ENCODE data around the gene XYLT2. TPM values are rescaled to one million over a fixed set of nuclear protein-coding genes. Genes with fewer than 3 reads are reported as not detected.

The XYLT2 gene
- total RNA-seq, 2 experiments from 2014 or later: 24.4 to 25.3 TPM

GRCh38 chr17:50371526-50371925 is 25.6 kb downstream of the XYLT2 start:
- Mint-ChIP-seq H3K36me3 (ENCODE audit: low read depth) (peaks cover 57% of the 10 kb centered on the region), H3K27ac (peak overlapping the region; percentile 98), H3K4me1 (ENCODE audit: low read depth) (peaks cover 21% of the 10 kb centered on the region), H3K27me3 (no peaks in the 10 kb centered on the region), H3K9me3 (no peaks in the 10 kb centered on the region), H3K4me3 (peak overlapping the region; percentile 94)
- CTCF ChIA-PET: interaction anchor here (0.7 to 6.3 kb wide), 2 partner anchors 10 to 105 kb away, joined by 3 to 46 read pairs; no protein-coding TSS in a partner anchor
- intact Hi-C loops (cut with micrococcal nuclease): no loop called here
- no peak for ATAC-seq
- TF ChIP-seq, protein P1, sequence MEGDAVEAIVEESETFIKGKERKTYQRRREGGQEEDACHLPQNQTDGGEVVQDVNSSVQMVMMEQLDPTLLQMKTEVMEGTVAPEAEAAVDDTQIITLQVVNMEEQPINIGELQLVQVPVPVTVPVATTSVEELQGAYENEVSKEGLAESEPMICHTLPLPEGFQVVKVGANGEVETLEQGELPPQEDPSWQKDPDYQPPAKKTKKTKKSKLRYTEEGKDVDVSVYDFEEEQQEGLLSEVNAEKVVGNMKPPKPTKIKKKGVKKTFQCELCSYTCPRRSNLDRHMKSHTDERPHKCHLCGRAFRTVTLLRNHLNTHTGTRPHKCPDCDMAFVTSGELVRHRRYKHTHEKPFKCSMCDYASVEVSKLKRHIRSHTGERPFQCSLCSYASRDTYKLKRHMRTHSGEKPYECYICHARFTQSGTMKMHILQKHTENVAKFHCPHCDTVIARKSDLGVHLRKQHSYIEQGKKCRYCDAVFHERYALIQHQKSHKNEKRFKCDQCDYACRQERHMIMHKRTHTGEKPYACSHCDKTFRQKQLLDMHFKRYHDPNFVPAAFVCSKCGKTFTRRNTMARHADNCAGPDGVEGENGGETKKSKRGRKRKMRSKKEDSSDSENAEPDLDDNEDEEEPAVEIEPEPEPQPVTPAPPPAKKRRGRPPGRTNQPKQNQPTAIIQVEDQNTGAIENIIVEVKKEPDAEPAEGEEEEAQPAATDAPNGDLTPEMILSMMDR (IDR thresholded peaks at IDR 0.05): no peak
- POLR2A ChIA-PET: interaction anchor here (1.2 to 6.0 kb wide), 4 partner anchors 8 to 26 kb away, joined by 3 to 50 read pairs (median 10); partner anchors contain the start of genes LRRC59 and XYLT2
- no peak for DNase-seq

GRCh38 chr17:50372222-50372757 is 26.4 kb downstream of the XYLT2 start:
- peaks cover 21% of the 10 kb centered on the region for H3K4me1 Mint-ChIP-seq (ENCODE audit: low read depth)
- DNase-seq (no peak), ATAC-seq (no peak)
- TF ChIP-seq, protein P1 (IDR thresholded peaks at IDR 0.05): no peak
- H3K9me3 Mint-ChIP-seq: no peaks in the 10 kb centered on the region
- ChIA-PET POLR2A (interaction anchor here (1.0 to 6.0 kb wide), 11 partner anchors 9 to 188 kb away, joined by 3 to 50 read pairs (median 7); partner anchors contain the start of genes LRRC59 and XYLT2), CTCF (interaction anchor here (3.2 to 6.3 kb wide), 2 partner anchors 10 to 25 kb away, joined by 33 to 46 read pairs; partner anchors contain the start of gene LRRC59)
- intact Hi-C loops (cut with micrococcal nuclease): no loop called here
- peak overlapping the region; percentile 94 for H3K4me3 Mint-ChIP-seq
- H3K27me3 Mint-ChIP-seq: no peaks in the 10 kb centered on the region
- peaks cover 57% of the 10 kb centered on the region for H3K36me3 Mint-ChIP-seq (ENCODE audit: low read depth)
- H3K27ac Mint-ChIP-seq: peak overlapping the region; percentile 98

DNA sequence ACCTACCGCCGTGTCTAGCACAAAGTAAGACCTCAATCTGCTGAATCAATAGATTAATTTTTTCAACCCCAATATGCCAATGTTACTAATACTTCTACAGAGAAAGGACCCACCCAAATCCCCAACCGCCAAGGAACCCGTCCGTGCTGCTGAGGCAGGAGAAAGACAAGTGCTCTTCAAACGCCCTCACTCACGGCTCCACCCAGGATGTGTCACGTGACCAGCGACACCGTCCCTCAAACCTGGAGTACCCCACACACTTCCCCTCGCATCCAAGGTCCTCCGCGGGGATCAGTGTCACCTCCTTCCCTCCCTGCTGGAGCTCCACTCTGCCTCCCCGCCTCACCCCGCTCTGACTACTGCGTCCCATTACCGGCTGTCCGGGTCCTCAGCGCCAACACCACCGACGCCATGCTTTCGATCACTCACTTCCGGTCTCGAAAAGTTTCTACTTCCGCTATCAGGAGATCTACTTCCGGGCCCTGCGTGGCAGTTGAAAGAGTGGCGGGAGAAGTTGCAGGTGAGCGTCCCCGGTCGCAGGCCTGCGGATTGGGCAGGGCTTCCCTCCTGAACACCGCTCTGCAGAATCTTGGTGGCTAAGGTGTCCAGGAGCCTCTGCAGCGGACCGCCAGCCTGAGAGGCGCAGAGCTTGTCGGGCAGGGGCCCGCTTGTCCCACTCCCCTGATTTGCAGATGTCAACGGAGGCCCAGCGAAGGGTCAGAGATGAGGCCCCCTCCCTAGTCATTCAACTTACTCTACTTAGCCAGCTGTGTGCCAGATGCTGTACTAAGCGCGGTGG is 27.0 kb downstream of the XYLT2 start, which contains the start of the genes EME1 and MRPL27:
Gene EME1 (plus strand): TSS at position 472 of the 799 bp plus-strand sequence. CDS start 1,980 bp downstream, outside the sequence.
Gene MRPL27 (minus strand): TSS at position 427 of the 799 bp plus-strand sequence. CDS start 14 bp downstream, at position 413.
- Mint-ChIP-seq H3K27me3 (no peaks in the 10 kb centered on the region), H3K4me1 (ENCODE audit: low read depth) (peaks cover 21% of the 10 kb centered on the region), H3K4me3 (peak within 1 kb of the TSS; percentile 94), H3K27ac (peak within 1 kb of the TSS; percentile 98), H3K9me3 (no peaks in the 10 kb centered on the region), H3K36me3 (ENCODE audit: low read depth) (peaks cover 54% of the 10 kb centered on the region)
- ATAC-seq (peak; percentile 95), DNase-seq (peak; percentile 91)
- TF ChIP-seq, protein P1 (IDR thresholded peaks at IDR 0.05): no peak
- ChIA-PET POLR2A (interaction anchor here (0.8 to 6.0 kb wide), 12 partner anchors 10 to 187 kb away, joined by 3 to 50 read pairs (median 6); partner anchors contain the start of genes ACSF2, LRRC59 and XYLT2), CTCF (interaction anchor here (3.2 to 6.3 kb wide), 2 partner anchors 11 to 24 kb away, joined by 33 to 46 read pairs; partner anchors contain the start of gene LRRC59)
- intact Hi-C loops (cut with micrococcal nuclease): no loop called here

DNA sequence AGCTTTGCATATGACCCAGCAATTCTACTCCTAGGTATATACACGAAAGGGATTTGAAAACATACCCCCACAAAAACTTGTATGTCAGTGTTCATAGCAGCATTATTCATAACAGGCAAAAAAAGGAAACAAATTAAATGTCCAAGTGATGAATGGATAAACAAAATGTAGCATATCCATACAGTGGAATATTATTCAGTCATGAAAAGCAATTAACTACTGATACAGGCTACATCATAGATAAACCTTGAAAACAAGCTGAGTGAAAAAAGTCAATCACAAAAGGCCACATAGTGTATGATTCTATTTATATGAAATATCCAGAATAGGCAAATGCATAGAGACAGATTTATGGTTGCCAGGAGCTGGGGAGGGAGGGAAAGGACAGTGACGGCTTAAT is 27.8 kb downstream of the XYLT2 start:
- H3K9me3 Mint-ChIP-seq: no peaks in the 10 kb centered on the region
- peaks cover 21% of the 10 kb centered on the region for H3K4me1 Mint-ChIP-seq (ENCODE audit: low read depth)
- ChIA-PET CTCF (interaction anchor here (1.1 to 6.3 kb wide), 4 partner anchors 12 to 279 kb away, joined by 3 to 46 read pairs (median 18); partner anchors contain the start of gene LRRC59), POLR2A (interaction anchor here (0.8 to 6.0 kb wide), 10 partner anchors 10 to 186 kb away, joined by 4 to 50 read pairs (median 6); partner anchors contain the start of genes ACSF2, LRRC59 and XYLT2)
- ATAC-seq (no peak), DNase-seq (no peak)
- no peaks in the 10 kb centered on the region for H3K27me3 Mint-ChIP-seq
- TF ChIP-seq, protein P1 (IDR thresholded peaks at IDR 0.05): no peak
- H3K4me3 Mint-ChIP-seq: peak overlapping the region; percentile 94
- H3K27ac Mint-ChIP-seq: peak overlapping the region; percentile 98
- H3K36me3 Mint-ChIP-seq (ENCODE audit: low read depth): peaks cover 50% of the 10 kb centered on the region
- intact Hi-C loops (cut with micrococcal nuclease): no loop called here

Data from activated CD8-positive, alpha-beta T cell treated with anti-CD3 and anti-CD28 coated beads for 36 hours (primary cell).